Esophagus (tissue), 2 donors: ENCODE data around the gene EYS. TPM values are rescaled to one million over a fixed set of nuclear protein-coding genes. Genes with fewer than 3 reads are reported as not detected.

Experiments
- H3K27ac ChIP-seq, 2 donors: one replicate each; pipeline ENCODE4 v1.5.1; 2013; ENCODE audit warnings: low read depth in 2 of 2, mild to moderate bottlenecking in 2 of 2, inconsistent platforms in 1 of 2, low read length in 1 of 2, moderate library complexity in 1 of 2
- H3K27me3 ChIP-seq, 2 donors: one replicate each; pipeline ENCODE4 v1.6.1; 2013; ENCODE audit warnings: low read length in 2 of 2, control low read depth in 1 of 2, mild to moderate bottlenecking in 1 of 2; ENCODE audit not compliant: insufficient read depth in 2 of 2, control insufficient read depth in 1 of 2
- H3K36me3 ChIP-seq, 2 donors: one replicate each; pipeline ENCODE4 v1.6.1; 2013; ENCODE audit warnings: low read length in 1 of 2; ENCODE audit not compliant: control insufficient read depth in 2 of 2, insufficient read depth in 2 of 2
- H3K4me1 ChIP-seq, 2 donors: one replicate each; pipeline ENCODE4 v1.6.1; 2013; ENCODE audit warnings: low read length in 1 of 2; ENCODE audit not compliant: control insufficient read depth in 2 of 2, insufficient read depth in 2 of 2
- H3K4me3 ChIP-seq, 2 donors: one replicate each; pipeline ENCODE4 v1.5.1; 2013; ENCODE audit warnings: low read length in 2 of 2, mild to moderate bottlenecking in 2 of 2, low read depth in 1 of 2, moderate library complexity in 1 of 2
- H3K9me3 ChIP-seq, 2 donors: one replicate each; pipeline ENCODE4 v1.6.1; 2013; ENCODE audit warnings: mild to moderate bottlenecking in 2 of 2, low read depth in 1 of 2, low read length in 1 of 2, moderate library complexity in 1 of 2; ENCODE audit not compliant: control insufficient read depth in 2 of 2, insufficient read depth in 1 of 2
- WGBS, 2 donors: extraction: QIAGEN DNeasy Blood & Tissue Kit; methylation state at CpG; one replicate each; pipeline ENCODE4 v1.1.7; 2013; 5-methylcytosine and 5-hydroxymethylcytosine counted together
- polyA plus RNA-seq, 2 donors: library from polyadenylated mRNA; stranded (reverse); fragments of 200-250 nt; gene quantifications; one replicate each; pipeline ENCODE4 v1.2.3, GENCODE V29; 2013
- donor health status: healthy with polysubstance abuse.
- donor health status: Bipolar disorder and iron deficiency.

Gene EYS
- polyA plus RNA-seq, result not detected

DNA sequence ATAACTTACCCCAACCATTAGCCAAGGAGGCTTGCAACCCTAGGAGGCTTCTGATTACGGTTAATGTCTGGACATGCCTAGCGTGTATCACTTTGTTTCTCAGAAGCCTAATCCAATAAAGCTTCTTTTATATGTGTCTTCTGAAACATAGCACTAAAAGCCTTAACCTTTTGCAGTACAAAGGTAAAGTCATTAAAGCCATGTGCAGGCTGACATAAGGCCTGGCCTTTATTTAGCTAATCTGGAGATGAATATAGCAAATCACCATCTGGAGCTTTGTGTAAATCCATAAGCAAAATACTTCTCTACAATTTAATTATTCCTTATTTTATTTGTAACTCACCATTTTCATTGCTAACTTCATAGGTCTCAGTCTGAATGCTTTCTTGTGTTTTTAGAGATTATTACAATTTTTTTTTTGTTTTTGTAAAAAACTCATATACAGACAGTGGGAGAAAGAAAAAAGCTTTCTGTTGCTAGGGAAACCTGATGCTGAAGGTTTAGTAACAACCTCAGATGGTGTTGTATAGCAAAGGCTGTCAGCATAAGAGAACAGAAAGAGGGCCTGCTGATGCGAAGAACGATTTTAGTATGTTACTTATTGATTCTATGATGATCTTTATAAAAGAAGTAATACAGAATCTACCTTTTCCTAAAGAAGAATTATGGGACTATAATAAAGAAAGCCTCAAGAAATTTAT is at the start of gene EYS:
Gene EYS, minus strand, starts transcription at position 101 of the 701 bp plus-strand sequence. CDS start 211,816 bp downstream, outside the sequence.
- no peaks in the 10 kb centered on the region for H3K27me3 ChIP-seq
- H3K4me3 ChIP-seq, result no peak within 1 kb of the TSS
- H3K9me3 ChIP-seq, result peaks cover 0 to 4% of the 10 kb centered on the region in 2 donors
- H3K36me3 ChIP-seq, result no peaks in the 10 kb centered on the region
- H3K27ac ChIP-seq, result no peak within 1 kb of the TSS
- 66 to 73% methylated on average over 4 of the region's 4 CpGs for WGBS, 2 donors
- H3K4me1 ChIP-seq, result no peaks in the 10 kb centered on the region

DNA sequence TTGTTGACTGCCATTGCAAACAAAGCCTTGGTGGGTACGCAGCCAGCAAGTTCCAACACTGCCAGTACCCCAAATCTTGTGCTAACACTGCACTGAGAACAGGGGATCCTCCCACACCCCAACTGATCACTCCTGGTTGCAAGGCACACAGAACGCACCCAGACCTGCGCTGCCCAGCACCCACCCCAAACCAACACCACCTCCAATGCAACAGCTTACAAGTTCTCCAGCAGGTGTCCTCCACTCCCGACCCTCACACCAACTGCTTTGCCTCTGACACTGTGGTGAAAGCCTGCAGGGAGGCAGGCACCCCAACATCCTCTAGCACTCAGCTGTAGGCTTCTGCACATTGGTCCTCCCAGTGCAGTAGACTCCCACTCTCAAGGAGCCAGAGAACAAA is 39.3 kb upstream of the EYS start:
- WGBS, 2 donors, result 76 to 85% methylated on average over 4 of the region's 4 CpGs

DNA sequence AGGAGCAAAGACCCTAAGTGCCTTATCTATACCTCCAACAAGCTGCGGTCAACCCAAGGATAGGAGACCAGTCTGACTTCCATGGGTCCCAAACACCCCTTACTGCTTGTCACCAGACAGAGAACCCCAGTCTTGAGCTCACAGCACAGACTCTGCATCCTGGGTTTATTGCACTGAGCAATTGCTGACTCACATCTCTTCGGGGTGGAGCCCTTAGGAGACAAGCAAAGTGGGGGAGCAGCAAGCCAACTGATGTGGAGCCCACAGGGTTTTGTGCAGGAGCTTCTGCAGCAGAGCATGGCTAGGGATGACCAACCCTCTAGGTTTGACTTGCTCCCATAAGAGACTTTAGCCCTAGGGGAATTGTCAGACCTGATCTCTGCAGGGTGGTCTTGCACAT is 38.6 kb upstream of the EYS start:
- Histone ChIP-seq H3K4me3 (no peak overlapping the region), H3K27me3 (no peaks in the 10 kb centered on the region), H3K4me1 (no peaks in the 10 kb centered on the region), H3K27ac (no peak overlapping the region), H3K9me3 (peaks cover 5 to 12% of the 10 kb centered on the region in 2 donors), H3K36me3 (no peaks in the 10 kb centered on the region)
- 82 to 83% methylated on average over 2 of the region's 2 CpGs for WGBS, 2 donors

More for the DNA sequence above, 39.3 kb upstream of the EYS start:
- Histone ChIP-seq H3K4me1 (no peaks in the 10 kb centered on the region), H3K36me3 (no peaks in the 10 kb centered on the region), H3K27ac (no peak overlapping the region), H3K4me3 (no peak overlapping the region), H3K27me3 (no peaks in the 10 kb centered on the region), H3K9me3 (peaks cover 5 to 12% of the 10 kb centered on the region in 2 donors)

DNA sequence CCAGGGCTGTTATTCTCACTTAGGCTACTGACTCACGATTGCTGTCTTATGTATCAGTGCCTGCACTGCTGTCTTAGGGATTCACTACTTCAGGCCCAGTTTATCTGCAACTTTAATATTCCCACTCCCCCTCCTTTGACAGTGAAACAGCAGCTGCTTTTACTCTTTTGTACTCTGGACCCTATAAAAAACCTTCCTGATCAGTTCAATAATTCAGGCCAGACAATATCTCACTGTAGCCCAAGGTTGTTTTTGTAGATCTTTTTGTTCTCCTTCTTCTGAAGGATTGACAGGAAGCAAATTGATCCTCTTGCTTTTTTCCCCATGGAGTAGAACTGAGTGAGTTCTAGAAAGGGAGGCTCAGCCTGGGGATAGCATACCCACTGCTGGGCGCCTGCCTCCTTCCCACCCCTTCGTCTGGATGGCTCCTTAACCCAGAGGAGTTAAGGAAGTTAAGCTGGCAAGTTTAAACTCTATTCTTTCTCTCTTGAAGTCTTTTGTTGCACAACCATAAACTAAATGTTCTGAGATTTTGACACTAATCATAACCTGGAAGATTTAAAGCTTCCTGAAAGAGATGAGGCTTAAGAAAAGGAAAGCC is 22.0 kb upstream of the EYS start:
- Histone ChIP-seq H3K9me3 (no peaks in the 10 kb centered on the region), H3K4me3 (no peak overlapping the region), H3K36me3 (no peaks in the 10 kb centered on the region), H3K27me3 (no peaks in the 10 kb centered on the region), H3K4me1 (no peaks in the 10 kb centered on the region), H3K27ac (no peak overlapping the region)
- 37 to 46% methylated on average over 3 of the region's 3 CpGs for WGBS, 2 donors

DNA sequence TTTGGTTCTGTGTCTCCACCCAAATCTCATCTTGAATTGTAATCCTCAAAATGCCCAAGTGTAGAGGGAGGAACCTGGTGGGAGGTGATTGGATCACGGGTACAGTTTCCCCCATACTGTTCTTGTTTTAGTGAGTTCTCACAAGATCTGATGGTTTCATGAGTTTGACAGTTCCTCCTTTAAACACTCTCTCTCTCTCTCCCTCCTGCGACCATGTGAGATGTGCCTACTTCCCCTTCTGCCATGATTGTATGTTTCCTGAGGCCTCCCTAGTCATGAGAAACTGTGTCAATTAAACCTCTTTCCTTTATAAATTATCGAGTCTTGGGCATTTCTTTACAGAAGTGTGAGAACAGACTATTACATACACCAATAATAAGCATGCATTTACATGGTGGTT is 12.1 kb upstream of the EYS start:
- Histone ChIP-seq H3K9me3 (peaks cover 0 to 2% of the 10 kb centered on the region in 2 donors), H3K27me3 (no peaks in the 10 kb centered on the region), H3K4me3 (no peak overlapping the region), H3K27ac (no peak overlapping the region), H3K36me3 (no peaks in the 10 kb centered on the region), H3K4me1 (no peaks in the 10 kb centered on the region)
- 58 to 62% methylated on average over 3 of the region's 3 CpGs for WGBS, 2 donors

DNA sequence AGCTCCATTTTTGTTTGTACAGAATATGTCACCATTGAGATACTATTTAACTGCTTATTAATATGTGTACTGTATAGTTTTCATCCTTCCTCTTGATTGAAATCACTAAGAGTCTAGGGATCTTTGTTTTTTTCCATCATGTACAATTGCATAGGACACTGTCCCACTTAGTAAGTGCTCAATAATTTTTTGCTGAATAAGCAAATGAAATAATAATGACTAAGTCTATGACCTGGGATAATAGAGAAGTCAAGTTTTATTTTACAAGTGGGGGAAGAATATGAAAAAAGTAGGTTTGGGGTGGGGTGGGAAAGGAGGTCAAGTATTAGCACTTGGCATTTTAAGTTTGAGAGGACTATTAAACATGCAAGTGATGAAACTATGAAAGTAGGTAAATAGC is 4.5 kb upstream of the EYS start:
- Histone ChIP-seq H3K27ac (no peak overlapping the region), H3K4me1 (no peaks in the 10 kb centered on the region), H3K27me3 (no peaks in the 10 kb centered on the region), H3K9me3 (peaks cover 0 to 4% of the 10 kb centered on the region in 2 donors), H3K36me3 (no peaks in the 10 kb centered on the region), H3K4me3 (no peak overlapping the region)

DNA sequence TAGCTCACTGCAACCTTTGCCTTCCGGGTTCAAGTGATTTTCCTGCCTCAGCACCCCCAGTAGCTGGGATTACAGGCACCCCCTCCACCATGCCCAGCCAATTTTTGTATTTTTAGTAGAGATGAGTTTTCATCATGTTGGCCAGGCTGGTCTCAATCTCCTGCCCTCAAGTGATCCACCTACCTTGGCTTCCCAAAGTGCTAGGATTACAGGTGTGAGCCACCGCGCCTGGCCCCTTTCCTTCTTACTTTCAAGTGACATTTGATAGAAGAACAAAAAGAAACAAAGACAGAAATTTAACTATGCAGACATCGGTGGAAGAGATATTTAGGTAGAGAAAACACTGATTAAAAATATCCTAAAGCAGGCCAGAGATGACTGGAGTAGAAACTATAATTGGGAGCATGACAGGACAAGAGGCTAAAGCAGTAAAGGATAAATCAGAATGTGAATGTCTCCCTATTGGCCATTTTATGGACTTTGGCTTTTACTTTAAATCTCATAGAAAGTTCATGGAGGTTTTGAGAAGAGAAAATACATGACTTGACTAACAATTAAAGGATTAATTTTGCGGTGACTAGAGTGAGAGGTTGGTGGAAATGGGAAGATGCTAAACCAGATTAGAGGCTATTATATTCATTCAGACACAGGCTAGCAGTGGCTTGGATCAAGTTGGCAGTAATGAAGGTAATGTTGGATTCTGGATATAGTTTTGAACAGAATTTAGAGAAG is 2.2 kb upstream of the EYS start:
- H3K9me3 ChIP-seq, result peaks cover 0 to 4% of the 10 kb centered on the region in 2 donors
- no peaks in the 10 kb centered on the region for H3K27me3 ChIP-seq
- 93 to 97% methylated on average over 5 of the region's 5 CpGs for WGBS, 2 donors
- H3K27ac ChIP-seq, result no peak overlapping the region
- no peak overlapping the region for H3K4me3 ChIP-seq
- H3K36me3 ChIP-seq, result no peaks in the 10 kb centered on the region
- H3K4me1 ChIP-seq, result no peaks in the 10 kb centered on the region

DNA sequence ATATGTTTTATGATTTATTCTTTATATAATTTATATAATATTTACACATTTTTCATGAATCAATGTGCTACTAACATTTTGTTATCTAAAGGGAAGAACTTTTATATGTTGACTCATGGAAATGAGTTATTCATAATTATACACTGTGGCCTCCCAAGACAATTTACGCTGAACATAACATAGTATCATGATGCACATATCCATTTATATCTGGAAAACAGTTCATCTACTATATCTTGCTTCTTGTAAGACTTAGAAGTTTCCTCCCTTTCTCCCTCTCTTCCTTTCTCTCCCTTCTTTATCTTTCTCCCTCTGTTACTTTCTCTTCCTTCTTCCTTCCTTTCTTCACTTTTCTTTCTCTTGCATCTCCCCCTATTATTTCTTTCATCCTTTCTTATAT is 1.1 kb upstream of the EYS start:
- Histone ChIP-seq H3K36me3 (no peaks in the 10 kb centered on the region), H3K27me3 (no peaks in the 10 kb centered on the region), H3K4me1 (no peaks in the 10 kb centered on the region), H3K27ac (no peak overlapping the region), H3K4me3 (no peak overlapping the region), H3K9me3 (peaks cover 0 to 4% of the 10 kb centered on the region in 2 donors)
- 97 to 98% methylated on average over 1 of the region's 1 CpG for WGBS, 2 donors

DNA sequence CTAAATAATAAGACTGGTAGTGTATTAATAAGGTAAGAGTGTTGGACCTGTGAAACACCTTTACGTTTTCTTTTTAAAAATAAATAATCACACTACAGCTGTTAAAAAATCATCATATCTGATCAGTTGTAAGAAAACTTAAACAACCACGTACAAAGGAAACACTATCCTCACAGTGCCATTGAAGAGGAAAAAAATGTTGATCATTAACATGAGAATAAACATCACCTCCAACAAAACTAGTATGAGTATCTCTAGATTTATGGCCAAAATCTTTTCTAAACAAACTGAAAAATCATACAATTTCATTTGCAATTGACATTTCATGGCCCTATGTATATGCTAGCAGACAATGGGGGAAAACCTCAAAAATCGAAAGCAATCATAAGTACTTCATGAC is 590 bp downstream of the EYS start:
- no peaks in the 10 kb centered on the region for H3K36me3 ChIP-seq
- no peaks in the 10 kb centered on the region for H3K4me1 ChIP-seq
- H3K27ac ChIP-seq, result no peak overlapping the region
- no peaks in the 10 kb centered on the region for H3K27me3 ChIP-seq
- H3K9me3 ChIP-seq, result peaks cover 0 to 4% of the 10 kb centered on the region in 2 donors
- WGBS, 2 donors, result 48 to 49% methylated on average over 3 of the region's 3 CpGs
- H3K4me3 ChIP-seq, result no peak overlapping the region
